Ovary (tissue), 3 donors: ENCODE data around the gene PIP4K2C.

Experiments used
- POLR2A ChIP-seq: fragments of 450-650 bp; IDR thresholded peaks from one replicate; pipeline ENCODE4 v1.6.1; 2017; ENCODE audit warnings: antibody characterized with exemption, mild to moderate bottlenecking, moderate library complexity
- TF ChIP-seq, protein P1 (sequence below), 3 donors: fragments of 450-650 bp in 2 of 3; fragments of 200-600 bp in 1 of 3; IDR thresholded peaks; one replicate each; pipeline versions ENCODE4 v1.5.1 to v1.8.0; 2016 to 2022; ENCODE audit warnings: antibody characterized with exemption in 3 of 3, mild to moderate bottlenecking in 1 of 3
- donor health status: DM: no; HTN: no; CAD: no.

DNA sequence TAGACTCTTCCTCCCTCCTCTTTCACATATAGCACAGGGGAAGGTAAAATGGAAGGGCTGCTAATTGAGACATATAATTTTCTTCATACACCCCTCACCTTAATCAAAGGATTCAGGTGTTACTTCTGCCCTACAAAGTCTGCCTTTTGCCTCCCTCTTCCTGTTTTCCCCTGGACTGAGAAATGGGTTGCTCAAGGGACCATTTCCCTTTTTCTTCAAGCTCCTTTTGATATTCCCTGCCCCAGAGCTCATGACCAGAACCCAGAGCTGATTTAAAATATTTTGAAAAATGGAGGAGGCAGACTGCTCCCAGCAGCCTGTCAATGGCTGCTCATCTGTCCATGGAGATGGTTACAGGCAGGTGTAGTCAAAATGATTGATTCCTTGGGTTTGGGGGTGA lies 6.3 kb upstream of the PIP4K2C start:
- TF ChIP-seq, protein P1, sequence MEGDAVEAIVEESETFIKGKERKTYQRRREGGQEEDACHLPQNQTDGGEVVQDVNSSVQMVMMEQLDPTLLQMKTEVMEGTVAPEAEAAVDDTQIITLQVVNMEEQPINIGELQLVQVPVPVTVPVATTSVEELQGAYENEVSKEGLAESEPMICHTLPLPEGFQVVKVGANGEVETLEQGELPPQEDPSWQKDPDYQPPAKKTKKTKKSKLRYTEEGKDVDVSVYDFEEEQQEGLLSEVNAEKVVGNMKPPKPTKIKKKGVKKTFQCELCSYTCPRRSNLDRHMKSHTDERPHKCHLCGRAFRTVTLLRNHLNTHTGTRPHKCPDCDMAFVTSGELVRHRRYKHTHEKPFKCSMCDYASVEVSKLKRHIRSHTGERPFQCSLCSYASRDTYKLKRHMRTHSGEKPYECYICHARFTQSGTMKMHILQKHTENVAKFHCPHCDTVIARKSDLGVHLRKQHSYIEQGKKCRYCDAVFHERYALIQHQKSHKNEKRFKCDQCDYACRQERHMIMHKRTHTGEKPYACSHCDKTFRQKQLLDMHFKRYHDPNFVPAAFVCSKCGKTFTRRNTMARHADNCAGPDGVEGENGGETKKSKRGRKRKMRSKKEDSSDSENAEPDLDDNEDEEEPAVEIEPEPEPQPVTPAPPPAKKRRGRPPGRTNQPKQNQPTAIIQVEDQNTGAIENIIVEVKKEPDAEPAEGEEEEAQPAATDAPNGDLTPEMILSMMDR (IDR thresholded peaks at IDR 0.05), result no peak
- TF ChIP-seq POLR2A, result no peak
